OCI-LY7 (cell line): Measurements from ENCODE around the gene C10orf90. TPM values are rescaled to one million over a fixed set of nuclear protein-coding genes. Genes with fewer than 3 reads are reported as not detected.

Experiments used
- BruUV-seq: library from RNA; stranded (reverse); fragments of 400-500 nt; replicated peaks from 2 replicates; lab custom pipeline; 2021; lab: Mats Ljungman, UMichigan
- CTCF ChIA-PET: fragments of 300-600 bp; sonication (Branson Sonifier 250); formaldehyde crosslinking; loops from one replicate; lab custom pipeline; 2022; ENCODE audit warnings: antibody characterized with exemption; ENCODE audit not compliant: unreplicated experiment; lab: Charles Lee
- POLR2A ChIA-PET: fragments of 300-600 bp; sonication (Branson Sonifier 250); formaldehyde crosslinking; loops from one replicate; lab custom pipeline; 2022; ENCODE audit warnings: antibody characterized with exemption; lab: Charles Lee
- DNase-seq: peaks from one replicate; pipeline ENCODE4 v3.0.0-alpha.2; 2015; ENCODE audit warnings: low spot score
- H2AFZ ChIP-seq: fragments of 200-600 bp; sonication (generic), shearing (Covaris generic); 2 replicates; pipeline ENCODE4 v1.6.1; 2014; ENCODE audit warnings: mild to moderate bottlenecking, antibody characterized with exemption, low read length, moderate library complexity
- H3K27ac ChIP-seq: fragments of 200-600 bp; sonication (generic); 2 replicates; pipeline ENCODE4 v1.5.1; 2014; ENCODE audit warnings: mixed run types, low read depth, mild to moderate bottlenecking, moderate library complexity, low read length, inconsistent platforms; ENCODE audit not compliant: poor library complexity, severe bottlenecking
- H3K36me3 ChIP-seq: fragments of 200-600 bp; sonication (generic); 2 replicates; pipeline ENCODE4 v1.6.1; 2014; ENCODE audit warnings: mild to moderate bottlenecking, antibody characterized with exemption, low read length, moderate library complexity, mixed read lengths; ENCODE audit not compliant: insufficient read depth
- H3K4me1 ChIP-seq: fragments of 200-600 bp; sonication (generic); 2 replicates; pipeline ENCODE4 v1.5.1; 2014; ENCODE audit warnings: mild to moderate bottlenecking, low read length; ENCODE audit not compliant: insufficient read depth, poor library complexity, severe bottlenecking
- H3K4me2 ChIP-seq: fragments of 200-600 bp; sonication (generic); 2 replicates; pipeline ENCODE4 v1.6.1; 2014; ENCODE audit warnings: mild to moderate bottlenecking, low read length
- H3K4me3 ChIP-seq: fragments of 200-600 bp; sonication (generic); 2 replicates; pipeline ENCODE4 v1.5.1; 2014; ENCODE audit warnings: mild to moderate bottlenecking, low read depth, low read length; ENCODE audit not compliant: poor library complexity, severe bottlenecking
- H3K79me2 ChIP-seq: fragments of 200-600 bp; sonication (generic); 2 replicates; pipeline ENCODE4 v1.6.1; 2016; ENCODE audit warnings: low read depth, mild to moderate bottlenecking, low read length, moderate library complexity, mixed read lengths; ENCODE audit not compliant: insufficient read depth
- H3K9me2 ChIP-seq: fragments of 200-600 bp; sonication (generic); 2 replicates; pipeline ENCODE4 v1.6.1; 2016; ENCODE audit warnings: mild to moderate bottlenecking, low read length, mixed read lengths; ENCODE audit not compliant: insufficient read depth
- H3K9me3 ChIP-seq: fragments of 200-600 bp; sonication (generic); 2 replicates; pipeline ENCODE4 v1.6.1; 2014; ENCODE audit warnings: mild to moderate bottlenecking, mixed run types, low read length, mixed read lengths
- H4K20me1 ChIP-seq: fragments of 200-600 bp; sonication (generic); 2 replicates; pipeline ENCODE4 v1.6.1; 2014; ENCODE audit warnings: mild to moderate bottlenecking, antibody characterized with exemption, low read length, moderate library complexity, mixed read lengths; ENCODE audit not compliant: insufficient read depth
- CTCF ChIP-seq: fragments of 200-600 bp; sonication (generic); conservative IDR thresholded peaks from 2 replicates; pipeline ENCODE4 v1.5.1; 2014; ENCODE audit warnings: mild to moderate bottlenecking, antibody characterized with exemption, low read length, moderate library complexity, mixed read lengths
- EZH2phosphoT487 ChIP-seq: fragments of 200-600 bp; sonication (generic); IDR thresholded peaks from 2 replicates; pipeline ENCODE4 v1.6.1; 2018; ENCODE audit warnings: low read depth, borderline replicate concordance, mild to moderate bottlenecking, mixed run types, antibody characterized with exemption, low read length, moderate library complexity, mixed read lengths
- intact Hi-C: fragments of 100-400 bp; cut with micrococcal nuclease; formaldehyde crosslinking; loops from one replicate; pipeline ENCODE4 v1.10.0; 2022; ENCODE audit not compliant: unreplicated experiment
- total RNA-seq, 2 experiments: library from RNA; depleted of rRNA in 1 of 2; stranded (reverse); fragments of >200 nt in 1 of 2; shearing (Covaris generic) in 1 of 2; gene quantifications; 2 replicates each; pipeline ENCODE4 v1.2.3, GENCODE V29; 2014 to 2022

C10orf90 gene
- total RNA-seq, 2 experiments from 2014 or later = not detected

DNA sequence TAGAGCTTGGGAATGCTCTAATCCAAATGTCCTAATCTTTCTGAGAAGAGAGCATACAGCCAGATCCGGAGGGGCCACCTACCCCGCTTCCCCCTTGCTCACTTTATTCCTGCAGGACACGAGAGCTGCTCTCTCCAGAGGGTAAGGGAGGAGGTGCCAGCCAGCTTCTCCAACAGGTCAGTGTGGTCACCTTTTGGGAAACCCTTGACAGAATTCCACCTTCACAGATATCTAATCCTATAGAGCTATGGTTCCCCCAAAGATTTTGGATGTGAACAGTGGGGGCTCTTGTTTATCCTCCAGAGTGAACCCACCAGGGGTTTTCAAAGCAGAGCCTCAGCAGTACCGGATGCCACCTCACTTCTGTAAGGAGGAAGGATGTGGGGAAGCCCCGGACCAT is 34.6 kb upstream of the C10orf90 start:
- no peaks in the 10 kb centered on the region for H3K36me3 ChIP-seq
- H3K9me3 ChIP-seq = no peaks in the 10 kb centered on the region
- no TSS peak for BruUV-seq

DNA sequence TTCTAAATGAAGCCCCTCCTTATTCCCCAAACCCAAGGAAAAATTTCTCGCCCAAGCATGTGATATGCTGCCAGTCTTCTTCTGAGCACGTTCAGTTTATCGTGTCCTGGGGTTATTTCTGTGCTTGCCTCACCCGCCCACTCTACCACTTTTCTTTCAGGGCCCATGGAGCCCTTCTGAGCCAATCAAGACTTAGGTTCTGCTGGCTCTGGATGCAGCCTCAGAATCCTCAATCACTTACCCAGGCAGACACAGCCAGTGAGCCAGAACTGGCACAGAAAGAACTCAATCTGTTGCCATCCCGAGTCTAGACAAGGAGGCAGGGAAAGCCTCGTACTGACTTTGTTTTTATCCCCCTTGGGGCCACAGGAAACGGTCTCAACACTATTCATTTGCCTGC is 34.2 kb upstream of the C10orf90 start:
- no peak for TF ChIP-seq CTCF
- TF ChIP-seq EZH2phosphoT487 = no peak
- BruUV-seq = no TSS peak
- POLR2A ChIA-PET = no interaction called here
- no peak for DNase-seq
- Histone ChIP-seq H3K36me3 (no peaks in the 10 kb centered on the region), H3K4me2 (no peak overlapping the region), H3K9me2 (no peaks in the 10 kb centered on the region), H3K4me3 (no peak overlapping the region), H3K4me1 (no peaks in the 10 kb centered on the region), H3K27ac (no peak overlapping the region), H4K20me1 (no peaks in the 10 kb centered on the region), H3K9me3 (no peaks in the 10 kb centered on the region), H3K79me2 (no peaks in the 10 kb centered on the region), H2AFZ (no peak overlapping the region)
- CTCF ChIA-PET = no interaction called here
- intact Hi-C loops = no loop called here

More for the DNA sequence above, 34.6 kb upstream of the C10orf90 start:
- TF ChIP-seq CTCF (no peak), EZH2phosphoT487 (no peak)
- Histone ChIP-seq H3K79me2 (no peaks in the 10 kb centered on the region), H3K4me2 (no peak overlapping the region), H3K4me1 (no peaks in the 10 kb centered on the region), H3K4me3 (no peak overlapping the region), H3K27ac (no peak overlapping the region), H3K9me2 (no peaks in the 10 kb centered on the region), H4K20me1 (no peaks in the 10 kb centered on the region), H2AFZ (no peak overlapping the region)
- no peak for DNase-seq
- POLR2A ChIA-PET = no interaction called here
- CTCF ChIA-PET = no interaction called here
- intact Hi-C loops = no loop called here

DNA sequence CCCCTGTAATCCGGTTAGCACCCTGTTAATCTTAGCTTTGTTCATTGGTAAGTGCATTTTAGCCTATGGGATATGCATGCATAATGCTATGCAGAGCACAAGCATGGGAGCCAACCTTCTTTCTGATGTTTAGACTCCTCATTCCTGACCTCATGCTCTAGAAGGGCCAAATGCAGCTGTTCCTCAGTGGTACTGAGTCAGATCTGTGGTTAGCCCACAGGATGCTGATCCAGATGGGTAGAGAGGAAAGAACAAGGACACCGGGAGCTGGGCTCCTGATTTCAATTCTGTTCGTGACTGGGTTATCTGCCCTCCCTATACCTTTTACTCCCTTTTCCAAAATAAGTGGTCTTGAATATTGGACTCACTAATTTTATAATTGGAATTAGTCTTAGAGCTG is 31.7 kb upstream of the C10orf90 start:
- POLR2A ChIA-PET = interaction anchor here (0.5 to 0.7 kb wide), 2 partner anchors 9 to 93 kb away, joined by 3 to 4 read pairs; no protein-coding TSS in a partner anchor

More for the DNA sequence above, 31.7 kb upstream of the C10orf90 start:
- Histone ChIP-seq H3K4me3 (no peak overlapping the region), H3K9me2 (no peaks in the 10 kb centered on the region), H3K4me1 (no peaks in the 10 kb centered on the region), H3K36me3 (no peaks in the 10 kb centered on the region), H3K9me3 (no peaks in the 10 kb centered on the region), H3K4me2 (no peak overlapping the region), H3K79me2 (no peaks in the 10 kb centered on the region), H4K20me1 (no peaks in the 10 kb centered on the region), H2AFZ (no peak overlapping the region), H3K27ac (no peak overlapping the region)
- DNase-seq = no peak
- BruUV-seq = no TSS peak
- intact Hi-C loops = no loop called here
- CTCF ChIA-PET = no interaction called here
- no peak for TF ChIP-seq EZH2phosphoT487
- TF ChIP-seq CTCF = no peak
